DMS53 (cell line): ENCODE results near the gene THAP7.
A peak's percentile ranks its signal among the peaks of the same experiment; 100 is the strongest.
"Not testable (repeated sequence)": the region's sequence is repeated elsewhere in the genome, so short reads cannot be mapped to it uniquely, and the experiment has no call there.

Source experiments
- DNase-seq: peaks from one replicate; lab custom pipeline; 2025; lab: John Stamatoyannopoulos, UW

Gene THAP7

DNA sequence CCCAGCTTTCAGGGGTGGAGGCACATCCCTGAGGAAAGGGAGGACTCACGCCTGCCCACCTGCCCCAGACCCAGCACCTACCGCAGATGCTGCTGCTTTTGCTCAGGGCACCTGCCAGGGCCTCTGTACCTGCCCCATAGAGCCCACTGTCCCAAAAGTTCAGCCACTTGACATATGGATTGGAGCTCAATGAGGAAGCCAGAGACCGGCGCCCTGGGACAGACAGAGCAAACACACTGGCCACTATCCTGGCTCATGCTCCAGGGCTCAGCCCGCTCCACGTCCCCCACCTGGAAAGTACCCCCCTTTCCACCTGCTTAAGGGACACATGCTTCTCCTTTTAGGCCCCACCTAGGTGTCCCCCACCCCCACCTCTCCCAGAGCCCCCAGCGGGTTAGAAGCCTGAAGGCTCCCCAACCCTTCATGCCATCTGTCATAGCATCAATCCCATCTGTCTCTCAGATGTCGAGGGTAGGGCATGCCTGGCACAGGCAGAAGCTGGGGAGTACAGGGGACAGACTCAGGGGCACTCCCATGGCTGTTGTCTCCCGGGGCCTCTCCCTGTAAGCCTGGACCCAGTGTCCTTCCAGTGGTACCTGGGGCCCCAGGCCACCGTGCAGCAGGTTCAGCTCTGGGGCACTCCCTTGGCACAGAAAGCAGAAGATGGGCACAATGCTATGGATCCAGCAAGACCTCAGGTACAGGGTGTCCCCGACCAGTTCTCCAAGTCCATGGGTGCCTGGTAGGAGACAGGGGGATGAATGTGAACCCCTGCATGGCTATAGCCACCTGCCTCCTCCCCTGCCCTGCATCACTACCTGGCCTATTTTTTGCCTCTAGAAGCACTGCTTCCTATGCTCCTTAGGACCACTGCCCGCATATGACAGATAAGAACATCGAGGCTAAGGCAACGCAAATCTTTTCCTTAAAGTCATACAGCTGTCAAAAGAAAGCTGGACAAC, 10.8 kb upstream of the THAP7 start:
- DNase-seq: no peak

DNA sequence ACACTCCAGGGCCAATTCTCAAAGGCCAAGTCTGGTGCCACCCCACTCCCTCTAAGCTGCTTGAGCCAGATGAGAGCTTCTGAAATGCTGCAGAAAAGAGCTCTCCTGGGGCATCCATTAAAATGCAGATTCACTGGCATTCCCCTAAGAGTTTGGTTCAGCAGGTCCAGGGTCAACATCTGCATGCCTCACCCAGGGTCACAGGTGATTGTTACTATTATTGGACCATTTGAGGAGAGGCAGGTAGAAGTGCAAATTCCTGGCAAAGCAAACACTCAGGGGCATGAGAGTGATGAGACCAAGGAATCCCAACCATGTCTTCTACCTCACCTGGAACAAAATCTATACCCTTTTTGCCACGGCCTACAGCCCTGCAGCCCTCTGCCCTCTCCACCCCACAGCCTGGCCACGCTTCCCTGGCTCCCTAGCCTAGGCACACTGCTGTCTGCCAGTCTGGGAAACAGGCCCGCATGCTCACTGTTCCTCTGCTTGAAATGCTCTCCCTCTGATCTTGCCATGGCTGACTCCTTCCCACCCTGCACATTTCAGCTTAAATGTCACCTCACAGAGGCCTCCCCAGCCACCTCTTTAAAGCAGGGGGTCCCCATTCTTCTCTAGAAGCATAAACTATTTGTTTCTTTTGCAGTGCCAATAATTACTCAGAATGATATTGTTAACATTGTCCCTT, 8.7 kb upstream of the THAP7 start:
- no peak for DNase-seq

DNA sequence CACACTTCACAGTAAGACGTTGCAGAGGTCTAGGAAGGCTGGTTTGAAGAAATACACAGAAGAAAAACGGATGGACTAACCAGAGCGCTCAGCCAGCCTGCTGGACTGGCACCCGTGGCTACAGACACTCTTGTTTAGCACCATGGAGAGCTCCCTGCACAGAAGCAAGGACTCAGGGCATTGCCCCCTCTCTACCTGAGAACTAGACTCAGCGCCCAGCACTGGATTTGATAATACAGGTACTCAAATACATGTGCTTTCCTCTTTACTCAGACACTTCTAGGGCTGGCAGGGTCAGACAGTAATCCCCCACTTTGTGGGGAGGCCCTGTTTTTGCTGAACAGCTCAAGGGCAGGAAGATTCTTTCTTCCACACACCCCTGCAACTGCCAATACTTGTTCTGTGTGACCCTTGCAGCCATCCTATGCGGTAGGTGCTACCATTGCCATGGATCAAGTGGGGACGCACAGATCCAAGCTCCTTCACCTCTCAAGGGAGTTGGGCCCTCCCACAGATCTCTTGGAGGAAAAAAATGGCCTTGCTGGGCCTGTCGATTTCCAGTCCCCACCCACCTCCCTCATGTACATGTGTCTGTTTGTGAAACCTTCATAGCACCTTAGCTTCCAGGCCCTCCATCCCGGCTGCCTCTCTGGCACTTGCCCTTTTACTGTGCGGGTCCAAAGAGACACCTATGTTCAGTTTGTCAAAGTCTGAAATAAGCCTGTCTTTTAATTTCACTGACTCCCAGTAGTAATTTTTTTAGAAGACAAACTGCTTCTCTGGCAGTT, 7.9 kb upstream of the THAP7 start:
- peak; percentile 4 for DNase-seq

DNA sequence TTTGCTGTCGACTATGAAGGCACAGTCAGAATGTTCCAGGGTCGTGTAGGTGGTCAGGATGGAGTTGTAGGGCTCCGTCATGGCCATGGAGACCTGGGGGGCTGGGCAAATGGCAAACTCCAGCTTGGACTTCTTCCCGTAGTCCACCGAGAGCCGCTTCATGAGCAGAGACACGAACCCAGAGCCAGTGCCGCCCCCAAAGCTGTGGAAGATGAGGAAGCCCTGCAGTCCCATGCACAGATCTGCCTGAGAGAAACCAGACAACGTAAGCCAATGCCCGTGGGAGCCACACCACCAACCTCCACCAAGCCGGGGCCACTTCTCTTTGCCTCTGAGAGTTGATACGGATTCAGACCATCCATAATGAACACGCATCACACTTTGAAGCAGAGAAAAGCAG, 7.3 kb upstream of the THAP7 start:
- DNase-seq: not testable (repeated sequence)

DNA sequence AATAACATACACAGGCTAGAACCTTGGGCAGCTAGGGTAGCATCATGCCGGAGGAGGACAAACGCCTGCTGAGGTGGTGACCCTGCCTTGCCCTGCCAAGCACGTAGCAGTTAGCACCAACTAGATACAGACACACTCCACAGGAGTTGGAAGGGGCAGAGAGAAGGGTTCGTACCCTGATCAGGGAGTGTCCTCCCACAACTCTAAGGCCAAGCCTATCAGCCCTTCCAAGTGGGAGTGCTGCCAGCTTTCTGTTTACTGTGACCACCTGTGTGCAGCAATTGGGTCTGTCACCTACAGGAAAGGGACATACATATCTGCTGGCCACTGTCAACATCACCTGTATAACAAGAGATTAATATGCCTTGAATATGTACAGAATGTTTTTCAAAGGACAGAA, 1.9 kb upstream of the THAP7 start:
- peak; percentile 7 for DNase-seq

DNA sequence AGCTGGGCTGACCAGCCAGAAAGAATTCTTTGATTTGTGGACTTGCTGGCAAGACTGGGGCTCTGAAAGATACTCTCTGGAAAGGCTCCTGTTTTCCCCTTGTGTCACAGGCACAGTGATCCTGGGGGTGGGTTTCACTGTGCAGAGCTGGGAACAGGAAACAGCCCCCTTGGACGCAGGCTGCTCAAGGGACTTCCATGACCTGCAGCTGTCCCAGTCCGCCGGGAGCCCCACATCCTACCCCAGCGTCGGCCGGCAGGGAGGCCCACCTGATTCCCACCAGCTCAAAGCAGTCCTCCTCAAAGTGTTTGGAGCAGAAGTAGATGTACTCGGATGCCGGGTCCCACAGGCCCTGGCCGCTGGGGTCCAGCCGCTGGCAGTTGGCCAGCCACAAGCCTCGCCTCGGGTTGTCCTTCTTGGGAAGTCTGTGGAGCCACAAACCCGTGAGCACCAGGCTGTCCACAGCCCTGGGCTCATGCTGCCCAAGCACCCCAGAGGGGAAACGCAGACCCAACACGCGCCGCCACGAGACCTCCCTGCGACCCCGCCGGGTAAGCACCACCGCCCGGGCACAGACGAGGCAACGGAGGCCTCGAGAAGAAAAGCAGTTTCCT, 824 bp downstream of the THAP7 start:
- DNase-seq: no peak

DNA sequence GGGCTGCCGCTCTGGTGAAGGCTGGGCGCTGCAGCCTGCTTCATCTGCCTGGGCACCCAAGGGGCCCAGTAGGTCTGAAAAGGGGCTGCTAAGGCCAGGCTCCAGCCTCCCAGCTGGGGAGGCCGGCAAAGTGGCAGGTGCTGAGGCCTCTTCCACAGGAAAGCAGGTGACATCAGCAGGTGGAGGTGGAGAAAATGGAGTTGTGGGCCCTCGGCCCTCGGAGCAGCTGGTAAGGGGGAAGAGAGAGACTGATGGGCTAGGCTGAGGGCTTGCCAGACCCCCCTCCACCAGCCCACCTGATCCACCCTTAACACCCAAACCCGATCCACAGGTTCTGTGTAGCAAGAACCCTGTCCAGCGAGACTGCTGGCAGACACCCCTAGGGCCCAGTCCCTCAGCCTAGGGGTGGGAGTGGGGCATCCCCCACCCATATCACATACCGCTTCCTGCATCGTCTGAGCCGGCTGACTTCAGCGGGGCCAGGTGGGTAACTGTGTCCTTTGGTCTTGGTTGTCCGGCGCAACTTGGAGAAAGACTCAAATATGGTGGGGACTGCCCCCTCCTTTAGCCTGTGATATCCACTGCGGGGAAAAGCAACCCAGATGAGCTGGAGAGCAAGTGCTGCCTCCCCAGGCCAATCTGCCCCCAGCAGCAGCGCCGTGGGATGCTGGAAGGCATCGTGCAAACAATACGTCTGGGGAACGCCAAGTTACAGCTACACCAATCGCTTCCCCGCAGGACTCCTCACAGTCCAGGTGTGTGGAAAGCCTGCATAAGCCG, 1.5 kb downstream of the THAP7 start:
- peak; percentile 45 for DNase-seq

DNA sequence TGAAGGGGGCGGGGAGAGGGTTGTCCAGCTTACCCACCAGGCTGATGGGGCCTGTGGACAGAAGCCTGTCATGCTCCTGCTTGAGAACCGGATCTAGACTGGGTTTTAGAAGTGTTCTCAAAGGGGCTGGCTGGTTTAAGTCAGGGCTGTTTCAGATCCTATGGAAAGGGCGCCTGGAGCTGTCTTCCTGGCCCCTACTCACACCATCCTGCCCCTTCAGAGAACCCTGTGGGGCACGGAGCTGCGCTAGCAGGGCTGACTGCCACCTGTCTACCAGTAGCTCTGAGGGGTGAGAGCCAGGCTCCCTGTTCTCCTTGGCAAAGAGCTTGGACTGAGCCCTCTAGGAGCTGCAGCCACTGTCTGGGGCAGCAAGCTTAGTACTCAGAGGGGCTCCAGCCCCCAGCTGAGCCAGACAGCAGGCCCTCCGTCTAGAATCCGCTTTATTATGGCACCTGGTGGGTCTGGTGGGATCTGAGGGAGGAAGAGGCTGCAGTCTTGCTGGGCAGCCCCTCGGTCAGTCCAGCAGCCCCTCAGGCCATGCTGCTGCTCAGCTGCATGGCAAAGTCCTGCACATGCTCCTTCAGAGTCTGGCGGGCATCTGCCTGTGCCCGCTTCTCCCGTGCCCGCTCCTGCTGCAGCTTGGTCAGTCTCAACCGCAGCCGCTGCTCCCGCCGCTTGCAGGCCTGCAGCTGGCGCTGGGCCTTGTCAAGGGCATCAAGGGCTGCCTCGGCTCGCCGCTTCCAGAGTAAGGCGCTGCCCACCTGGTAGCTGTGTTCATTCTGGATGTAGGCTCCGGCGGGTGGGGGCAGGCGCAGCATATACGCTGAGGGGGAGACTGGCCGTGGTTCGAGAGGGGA, 2.3 kb downstream of the THAP7 start:
- DNase-seq: peak; percentile 35

DNA sequence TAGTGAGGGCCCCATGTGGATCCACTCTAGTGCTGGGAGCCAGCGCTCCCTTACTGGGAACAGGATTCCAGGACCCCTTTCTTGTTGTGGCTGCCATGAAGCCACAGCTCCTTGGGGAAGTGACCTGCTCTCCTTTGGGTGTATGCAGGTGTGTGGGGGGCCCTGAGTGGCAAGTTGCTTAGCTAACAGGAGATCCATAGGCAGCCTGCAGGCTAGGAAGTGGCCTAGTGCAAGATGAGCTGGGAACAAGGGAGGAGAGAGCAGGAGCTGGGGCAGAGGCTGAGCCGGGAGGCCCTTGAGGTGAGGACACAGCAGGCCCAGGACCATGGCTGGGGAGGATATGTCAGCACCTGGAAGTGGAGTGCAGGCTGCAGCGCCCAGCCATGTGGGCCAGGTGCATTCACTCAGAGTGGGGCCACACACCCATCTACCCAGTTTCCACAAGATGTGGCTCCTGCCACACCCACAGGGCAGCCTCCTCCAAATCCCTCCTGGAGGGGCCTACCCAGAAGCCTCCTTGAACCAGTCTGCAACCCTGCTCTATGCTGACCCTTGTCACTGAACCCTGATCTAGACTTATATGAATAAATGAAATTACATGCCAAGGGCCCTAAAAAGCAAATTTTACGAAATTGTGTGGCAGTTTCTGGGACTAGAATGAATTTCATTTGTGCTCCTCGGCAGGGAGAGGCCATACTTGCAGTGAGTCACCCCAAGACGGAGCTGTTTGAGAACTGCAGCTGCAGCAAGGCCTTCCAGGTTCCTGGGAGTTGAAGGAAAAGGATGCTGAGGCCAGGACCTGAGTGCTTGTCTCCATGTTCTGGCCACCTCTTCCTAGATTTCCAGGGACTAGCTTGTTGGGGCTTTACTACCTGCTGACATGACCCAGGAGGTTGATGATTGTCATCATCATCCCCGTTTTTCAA, 3.2 kb downstream of the THAP7 start:
- DNase-seq: no peak

DNA sequence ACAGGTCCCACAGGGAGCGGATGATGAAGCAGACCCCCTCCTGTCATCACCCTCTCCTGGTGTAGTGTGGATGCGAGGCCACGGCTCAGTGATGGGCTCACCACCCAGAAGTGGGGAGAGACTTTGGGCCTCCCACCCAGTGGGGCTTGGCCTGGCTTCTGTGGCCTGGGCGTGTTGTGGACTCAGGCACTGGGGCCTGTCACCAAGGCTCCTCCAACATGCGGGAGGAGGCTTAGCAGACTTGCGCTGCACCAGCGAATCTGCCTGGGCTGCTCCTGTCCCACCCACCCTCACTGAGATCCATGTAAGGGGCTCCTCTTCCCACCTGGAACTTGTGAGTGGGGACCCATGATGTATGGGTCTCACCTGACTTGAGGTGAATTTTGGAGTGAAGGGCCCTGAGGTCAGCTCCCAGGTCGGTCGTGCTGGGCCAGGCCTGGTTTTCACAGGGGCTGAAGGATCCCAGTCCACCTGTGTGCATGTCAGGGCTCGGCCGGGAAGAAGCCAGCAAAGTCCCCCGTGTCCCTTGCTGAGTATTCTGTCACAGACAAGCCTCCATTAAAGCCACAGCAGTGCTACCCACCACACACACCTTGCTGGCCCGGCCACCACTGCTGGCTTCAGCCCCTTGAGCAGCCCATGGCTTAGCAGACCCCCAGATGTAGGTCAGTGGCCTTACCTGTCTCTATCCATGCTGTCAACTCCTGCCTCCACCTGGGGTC, 4.2 kb downstream of the THAP7 start:
- no peak for DNase-seq

DNA sequence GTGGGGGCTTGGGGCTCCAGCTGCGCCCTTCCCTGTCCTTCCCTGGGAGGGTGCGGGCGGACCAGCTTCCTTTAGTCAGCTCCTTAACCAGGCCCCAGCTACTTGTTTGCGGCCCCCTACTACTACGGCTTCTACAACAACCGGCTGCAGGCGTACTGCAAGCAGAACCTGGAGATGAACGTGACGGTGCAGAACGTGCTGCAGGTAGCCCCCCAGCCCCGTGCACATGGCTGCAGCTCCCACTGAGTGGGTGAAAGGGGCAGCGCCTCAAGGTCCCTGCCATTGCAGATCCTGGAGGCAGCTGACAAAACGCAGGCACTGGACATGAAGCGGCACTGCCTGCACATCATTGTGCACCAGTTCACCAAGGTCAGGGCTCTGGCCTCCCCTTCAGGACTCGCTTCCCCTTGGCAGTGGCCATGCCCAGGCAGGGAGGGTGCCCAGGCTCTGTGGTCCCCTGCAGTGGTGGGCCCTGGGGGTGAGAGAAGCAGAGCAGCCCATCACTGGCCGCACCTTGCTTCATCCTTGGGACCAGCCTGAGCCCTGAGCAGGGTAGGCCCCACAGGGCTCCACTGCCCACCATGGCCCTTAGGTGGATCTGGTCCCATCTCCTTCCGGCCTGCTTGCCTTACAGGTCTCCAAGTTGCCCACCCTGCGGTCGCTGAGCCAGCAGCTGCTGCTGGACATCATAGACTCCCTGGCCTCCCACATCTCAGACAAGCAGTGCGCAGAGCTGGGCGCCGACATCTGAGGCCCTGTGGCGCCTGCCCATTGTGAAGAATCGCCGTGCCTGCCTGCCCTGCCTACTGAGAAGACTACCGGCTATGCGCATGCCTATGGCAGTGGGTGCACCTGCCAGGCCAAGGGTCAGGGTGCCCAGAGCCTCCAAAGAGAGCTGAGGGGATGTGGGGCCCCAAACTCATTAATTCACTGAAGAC, 5.1 kb downstream of the THAP7 start:
- DNase-seq: no peak

DNA sequence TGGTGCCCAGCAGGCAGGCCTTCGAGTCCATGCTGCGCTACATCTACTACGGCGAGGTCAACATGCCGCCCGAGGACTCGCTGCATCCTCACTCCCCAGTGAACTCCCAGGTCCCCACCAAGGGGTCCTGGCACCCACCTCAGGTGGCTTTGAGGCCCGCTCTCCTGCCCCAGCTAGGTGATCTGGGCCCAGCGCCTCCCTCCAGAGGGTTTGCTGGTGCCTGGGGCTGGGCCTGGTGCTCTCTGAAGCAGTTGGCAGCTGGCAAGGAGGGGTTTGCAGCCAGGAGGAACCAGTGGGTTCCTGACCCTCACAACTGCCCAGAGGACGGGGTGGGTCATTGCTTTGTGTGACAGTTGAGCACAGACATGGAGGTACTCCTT, 5.9 kb downstream of the THAP7 start:
- no peak for DNase-seq

DNA sequence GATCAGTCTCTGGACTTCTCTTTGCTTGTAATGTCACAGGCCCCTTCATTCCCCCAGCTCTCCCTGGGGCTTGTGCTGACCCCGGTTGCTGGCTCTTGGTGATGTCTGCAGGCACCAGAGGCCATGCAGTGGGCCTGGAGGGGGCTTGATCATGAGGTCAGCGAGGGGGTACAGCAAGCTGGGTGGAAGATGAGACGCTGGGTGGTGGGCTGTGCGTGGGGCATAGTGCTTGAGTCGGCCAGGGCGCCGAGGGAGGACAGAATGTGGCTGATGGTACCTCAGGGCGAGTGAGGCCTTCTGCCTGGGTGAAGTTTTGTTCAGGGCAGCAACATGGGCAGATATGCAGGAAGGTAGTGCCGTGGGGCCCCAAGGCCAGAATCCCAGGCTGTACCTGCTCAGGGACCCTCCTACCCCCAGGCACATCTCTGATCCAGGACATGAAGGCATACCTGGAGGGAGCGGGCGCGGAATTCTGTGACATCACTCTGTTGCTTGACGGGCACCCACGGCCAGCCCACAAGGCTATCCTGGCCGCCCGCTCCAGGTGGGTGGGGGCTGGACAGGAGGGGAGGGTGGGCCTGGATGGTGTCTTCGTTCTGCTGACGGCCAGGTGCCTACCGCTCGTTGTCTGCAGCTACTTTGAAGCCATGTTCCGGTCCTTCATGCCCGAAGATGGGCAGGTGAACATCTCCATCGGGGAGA, 6.4 kb downstream of the THAP7 start:
- no peak for DNase-seq

DNA sequence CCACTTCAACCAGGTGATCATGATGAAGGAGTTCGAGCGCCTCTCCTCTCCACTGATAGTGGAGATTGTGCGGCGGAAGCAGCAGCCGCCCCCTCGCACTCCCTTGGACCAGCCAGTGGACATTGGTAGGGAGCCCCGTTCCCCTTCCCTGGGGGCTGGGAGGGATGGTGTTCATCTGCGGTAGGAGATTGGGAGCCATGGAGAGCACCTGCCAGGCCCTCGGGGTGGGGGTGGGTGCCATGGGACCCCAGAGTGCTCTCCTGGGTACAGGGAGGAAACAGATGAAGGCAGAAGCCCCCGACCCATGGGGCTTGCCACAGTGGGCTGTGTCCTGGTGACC, 7.0 kb downstream of the THAP7 start:
- DNase-seq: no peak

DNA sequence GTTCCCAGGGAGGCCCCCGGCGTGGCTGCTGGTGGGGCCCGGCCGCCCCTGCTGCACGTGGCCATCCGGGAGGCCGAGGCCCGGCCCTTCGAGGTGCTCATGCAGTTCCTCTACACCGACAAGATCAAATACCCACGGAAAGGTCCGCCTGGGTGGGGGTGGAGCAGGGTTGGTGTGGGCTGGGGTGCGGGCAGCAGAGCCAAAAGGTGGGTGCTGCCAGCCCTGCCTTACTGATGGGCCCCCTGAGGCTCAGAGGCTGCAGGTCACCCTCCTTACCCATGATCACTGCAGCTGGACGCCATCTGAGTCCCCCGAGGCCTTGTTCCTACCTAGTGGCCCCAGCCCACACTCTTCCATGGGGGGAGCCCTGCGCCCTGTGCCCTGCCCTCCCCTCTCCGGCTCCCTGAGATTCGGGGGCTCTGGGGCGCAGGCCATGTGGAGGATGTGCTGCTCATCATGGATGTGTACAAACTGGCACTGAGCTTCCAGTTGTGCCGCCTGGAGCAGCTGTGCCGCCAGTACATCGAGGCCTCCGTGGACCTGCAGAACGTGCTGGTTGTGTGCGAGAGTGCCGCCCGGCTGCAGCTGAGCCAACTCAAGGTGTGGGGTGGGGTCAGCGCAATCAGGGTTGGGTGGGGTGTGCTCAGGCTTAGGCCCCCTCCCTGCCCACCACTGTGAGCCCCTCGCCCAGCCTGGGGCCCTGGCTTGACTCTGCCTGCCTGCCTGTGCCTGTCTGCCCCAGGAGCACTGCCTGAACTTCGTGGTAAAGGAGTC, 7.6 kb downstream of the THAP7 start:
- no peak for DNase-seq
